Kidney (tissue), 14 donors: ENCODE data around the gene MAGEB17. TPM values are rescaled to one million over a fixed set of nuclear protein-coding genes. Genes with fewer than 3 reads are reported as not detected.
"Not testable (repeated sequence)": the region's sequence is repeated elsewhere in the genome, so short reads cannot be mapped to it uniquely, and the experiment has no call there.

Experiments used
- DNase-seq, 5 donors: peaks; one replicate each; pipeline ENCODE4 v3.0.0-alpha.2; 2013 to 2020
- FAIRE-seq: peaks from 2 replicates; lab custom pipeline; 2012; peaks lifted over from hg19 to GRCh38; lab: Jason Lieb, UNC
- H3K27ac ChIP-seq, 2 donors: one replicate each; pipeline ENCODE4 v1.7.0; 2013; ENCODE audit warnings: low read depth in 2 of 2, low read length in 2 of 2, inconsistent platforms in 1 of 2
- H3K27me3 ChIP-seq: one replicate; pipeline ENCODE4 v1.7.1; 2013; ENCODE audit warnings: low read length, inconsistent platforms; ENCODE audit not compliant: control insufficient read depth, insufficient read depth
- H3K36me3 ChIP-seq, 3 donors: one replicate each; pipeline versions ENCODE4 v1.7.0 to v1.7.1; 2013; ENCODE audit warnings: low read length in 3 of 3, control low read depth in 1 of 3, inconsistent platforms in 1 of 3; ENCODE audit not compliant: insufficient read depth in 3 of 3, control insufficient read depth in 2 of 3
- H3K4me1 ChIP-seq, 3 donors: one replicate each; pipeline versions ENCODE4 v1.7.0 to v1.7.1; 2013; ENCODE audit warnings: low read length in 3 of 3, inconsistent platforms in 1 of 3, low read depth in 1 of 3; ENCODE audit not compliant: control insufficient read depth in 2 of 3, insufficient read depth in 2 of 3
- H3K4me3 ChIP-seq, 3 donors: one replicate each; pipeline versions ENCODE4 v1.7.0 to v1.8.1; 2013; ENCODE audit warnings: low read length in 3 of 3, control low read depth in 1 of 3, inconsistent platforms in 1 of 3
- H3K9ac ChIP-seq, 3 donors: one replicate each; pipeline versions ENCODE4 v1.7.0 to v1.7.1; 2013; ENCODE audit warnings: low read length in 3 of 3, control low read depth in 1 of 3, inconsistent platforms in 1 of 3
- H3K9me3 ChIP-seq, 3 donors: one replicate each; pipeline versions ENCODE4 v1.7.0 to v1.7.1; 2013; ENCODE audit warnings: low read length in 3 of 3, control low read depth in 1 of 3, inconsistent platforms in 1 of 3; ENCODE audit not compliant: control insufficient read depth in 2 of 3, insufficient read depth in 1 of 3
- intact Hi-C: fragments of 100-400 bp; cut with DNase I; formaldehyde crosslinking; loops from one replicate; pipeline ENCODE4 v1.11.1; 2022
- polyA plus RNA-seq: library from polyadenylated mRNA; stranded (reverse); fragments of 350-450 nt; fragmentation: Illumina TruSeq; extraction: RNeasy Lipid Tissue Mini Kit (QIAGEN cat#74804); gene quantifications from one replicate; pipeline ENCODE4 v1.2.3, GENCODE V29; 2014; ENCODE audit warnings: low read depth, low replicate concordance; ENCODE audit not compliant: insufficient read depth
- total RNA-seq: library from RNA; stranded (reverse); fragmentation: NEBNext Ultra II Directional; extraction: Animal tissue kit (Norgen Biotek cat#: 25700); gene quantifications from one replicate; pipeline ENCODE4 v1.2.1, GENCODE V29; 2021
- TF ChIP-seq, protein P1 (sequence below): IDR thresholded peaks from 3 replicates; pipeline ENCODE4 v1.5.1; 2012; ENCODE audit warnings: mild to moderate bottlenecking, moderate library complexity, borderline replicate concordance; ENCODE audit not compliant: insufficient read depth; ENCODE audit errors: extremely low read depth
- donor health status: control.
- donor health status: control.
- donor health status: control.
- donor health status: control.
- donor health status: control.
- donor health status: DM: yes; HTN: yes; CAD: no.
- donor health status: Normal renal cell carcinoma (clear cell type).

MAGEB17 gene
- total and polyA plus RNA-seq, 2 donors from 2014 or later = not detected

DNA sequence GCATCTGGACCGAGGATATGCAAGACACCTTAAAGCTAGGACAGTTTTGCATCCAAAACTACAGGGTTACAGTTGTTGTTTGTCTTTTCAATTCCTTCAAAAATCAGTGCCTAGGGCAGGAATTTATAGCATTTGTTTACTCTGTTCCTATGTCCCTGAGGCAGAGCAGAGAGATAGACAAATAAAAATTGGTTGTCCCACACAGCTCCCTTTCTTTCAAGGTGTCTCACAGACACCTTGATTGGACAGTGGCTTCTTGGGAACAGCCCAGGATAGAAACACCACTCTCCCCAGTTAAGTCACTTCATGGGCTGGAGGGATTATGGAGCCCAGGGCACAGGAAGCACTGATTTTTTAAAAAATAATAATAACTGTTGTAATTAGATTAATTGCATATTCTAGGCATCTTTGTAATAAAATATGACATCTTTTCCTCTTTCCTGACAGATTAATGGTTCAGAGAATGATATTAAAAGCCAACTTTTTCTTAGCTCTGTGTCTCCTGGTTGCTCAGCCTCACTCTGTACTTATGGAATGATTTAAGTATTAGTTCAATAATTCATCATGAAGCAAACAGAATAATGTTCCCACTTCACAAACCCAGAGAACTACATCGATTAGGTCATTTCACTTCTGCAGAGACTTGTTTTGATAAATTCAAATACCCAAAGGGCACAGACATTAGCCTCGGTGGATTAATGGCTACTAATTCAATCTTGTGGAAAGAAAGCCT is 8.2 kb downstream of the MAGEB17 start:
- Histone ChIP-seq H3K27me3 (no peaks in the 10 kb centered on the region), H3K4me1 (no peaks in the 10 kb centered on the region), H3K27ac (no peak overlapping the region), H3K36me3 (no peaks in the 10 kb centered on the region), H3K9me3 (no peaks in the 10 kb centered on the region), H3K4me3 (no peak overlapping the region), H3K9ac (no peak overlapping the region)
- DNase-seq = no peak
- TF ChIP-seq, protein P1, sequence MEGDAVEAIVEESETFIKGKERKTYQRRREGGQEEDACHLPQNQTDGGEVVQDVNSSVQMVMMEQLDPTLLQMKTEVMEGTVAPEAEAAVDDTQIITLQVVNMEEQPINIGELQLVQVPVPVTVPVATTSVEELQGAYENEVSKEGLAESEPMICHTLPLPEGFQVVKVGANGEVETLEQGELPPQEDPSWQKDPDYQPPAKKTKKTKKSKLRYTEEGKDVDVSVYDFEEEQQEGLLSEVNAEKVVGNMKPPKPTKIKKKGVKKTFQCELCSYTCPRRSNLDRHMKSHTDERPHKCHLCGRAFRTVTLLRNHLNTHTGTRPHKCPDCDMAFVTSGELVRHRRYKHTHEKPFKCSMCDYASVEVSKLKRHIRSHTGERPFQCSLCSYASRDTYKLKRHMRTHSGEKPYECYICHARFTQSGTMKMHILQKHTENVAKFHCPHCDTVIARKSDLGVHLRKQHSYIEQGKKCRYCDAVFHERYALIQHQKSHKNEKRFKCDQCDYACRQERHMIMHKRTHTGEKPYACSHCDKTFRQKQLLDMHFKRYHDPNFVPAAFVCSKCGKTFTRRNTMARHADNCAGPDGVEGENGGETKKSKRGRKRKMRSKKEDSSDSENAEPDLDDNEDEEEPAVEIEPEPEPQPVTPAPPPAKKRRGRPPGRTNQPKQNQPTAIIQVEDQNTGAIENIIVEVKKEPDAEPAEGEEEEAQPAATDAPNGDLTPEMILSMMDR = no peak
- no peak for FAIRE-seq
- intact Hi-C loops = no loop called here

DNA sequence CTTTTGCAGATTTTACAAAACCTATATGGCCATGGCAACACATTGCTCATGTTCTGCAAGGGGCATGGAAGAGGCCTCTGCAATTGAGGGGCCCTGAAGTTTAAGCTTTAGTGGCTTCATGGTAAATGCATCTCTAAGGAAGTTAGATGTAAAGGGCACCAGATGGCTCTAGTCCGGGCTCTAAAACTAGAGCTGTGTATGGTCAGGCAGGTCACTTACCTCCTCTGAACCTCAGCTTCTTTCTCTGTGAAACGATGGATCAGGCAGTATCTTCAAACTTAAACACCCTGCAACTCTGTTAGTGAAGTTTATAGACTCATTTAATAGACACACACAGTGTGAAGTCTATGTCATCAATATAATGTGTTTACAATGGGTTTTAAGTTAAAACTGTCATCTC is 10.0 kb downstream of the MAGEB17 start:
- no peak overlapping the region for H3K9ac ChIP-seq
- H3K4me3 ChIP-seq = no peak overlapping the region
- FAIRE-seq = no peak
- H3K27ac ChIP-seq = no peak overlapping the region
- no peaks in the 10 kb centered on the region for H3K27me3 ChIP-seq
- intact Hi-C loops = no loop called here
- no peaks in the 10 kb centered on the region for H3K4me1 ChIP-seq
- DNase-seq = no peak
- TF ChIP-seq, protein P1 = no peak
- no peaks in the 10 kb centered on the region for H3K36me3 ChIP-seq
- no peaks in the 10 kb centered on the region for H3K9me3 ChIP-seq

DNA sequence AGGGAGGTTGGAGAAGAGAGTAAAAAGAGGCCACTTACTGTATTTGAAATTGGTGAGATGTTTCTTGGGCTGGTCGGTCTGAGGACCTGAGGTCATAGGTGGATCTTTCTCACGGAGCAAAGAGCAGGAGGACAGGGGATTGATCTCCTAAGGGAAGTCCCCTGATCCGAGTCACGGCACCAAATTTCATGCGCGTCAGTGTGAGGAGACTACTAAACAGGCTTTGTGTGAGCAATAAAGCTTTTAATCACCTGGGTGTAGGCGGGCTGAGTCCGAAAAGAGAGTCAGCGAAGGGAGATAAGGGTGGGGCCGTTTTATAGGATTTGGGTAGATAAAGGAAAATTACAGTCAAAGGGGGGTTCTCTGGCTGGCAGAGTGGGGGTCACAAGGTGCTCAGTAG is 16.6 kb downstream of the MAGEB17 start:
- H3K9me3 ChIP-seq, H3K4me1 ChIP-seq, H3K4me3 ChIP-seq, H3K27ac ChIP-seq, H3K27me3 ChIP-seq, FAIRE-seq, H3K36me3 ChIP-seq, intact Hi-C loops, DNase-seq, H3K9ac ChIP-seq: not testable (repeated sequence)

DNA sequence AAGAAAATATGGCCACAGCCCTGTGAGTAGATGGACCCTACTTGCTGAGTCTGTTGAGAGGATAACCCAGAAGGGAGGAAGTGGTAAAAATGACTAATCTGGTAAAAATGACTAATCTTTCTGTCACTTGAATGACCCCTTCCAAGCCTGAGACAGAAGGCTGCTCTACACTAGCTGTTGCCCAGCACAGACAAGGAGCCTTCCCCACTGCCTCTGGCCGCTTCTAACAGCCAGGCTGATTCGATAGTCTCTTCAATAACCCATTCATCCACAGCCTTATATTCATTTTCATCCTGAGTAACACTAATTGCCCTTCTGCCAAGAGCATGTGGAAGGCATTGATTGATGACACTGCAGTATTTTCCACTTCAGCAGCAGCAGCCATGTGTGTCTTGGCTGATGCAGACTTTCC is 18.4 kb downstream of the MAGEB17 start:
- Histone ChIP-seq H3K36me3 (no peaks in the 10 kb centered on the region), H3K27me3 (peaks cover 6% of the 10 kb centered on the region), H3K9me3 (no peaks in the 10 kb centered on the region), H3K4me1 (no peaks in the 10 kb centered on the region), H3K27ac (no peak overlapping the region), H3K9ac (no peak overlapping the region), H3K4me3 (no peak overlapping the region)
- FAIRE-seq = no peak
- DNase-seq = no peak
- TF ChIP-seq, protein P1 = no peak
- intact Hi-C loops = no loop called here
